MV-4-11 (cell line): ENCODE measurements around the gene CACNA2D2.

Experiments used
- DNase-seq: peaks from one replicate; lab custom pipeline; 2025; lab: John Stamatoyannopoulos, UW

Gene CACNA2D2

GRCh38 chr3:50345586-50346234 is 157.7 kb downstream of the CACNA2D2 start, which contains the start of gene ZMYND10:
Gene ZMYND10 (minus strand): TSS chr3:50345732. CDS start chr3:50345579, 153 bp downstream.
- peak; percentile 73 for DNase-seq

GRCh38 chr3:50345008-50345407 is 158.4 kb downstream of the CACNA2D2 start:
- no peak for DNase-seq

GRCh38 chr3:50342813-50343633 is 160.4 kb downstream of the CACNA2D2 start:
- DNase-seq: no peak

- no peak for DNase-seq
Measured at GRCh38 chr3:50341996-50342650, 161.3 kb downstream of the CACNA2D2 start.

- DNase-seq: no peak
Measured at GRCh38 chr3:50341537-50341936, 161.9 kb downstream of the CACNA2D2 start.

GRCh38 chr3:50340448-50341329 is 162.7 kb downstream of the CACNA2D2 start, which contains the start of gene RASSF1:
Gene RASSF1 (minus strand): TSS chr3:50340836. CDS start chr3:50340805, 31 bp downstream.
- peak; percentile 96 for DNase-seq

GRCh38 chr3:50340147-50340447 is 163.3 kb downstream of the CACNA2D2 start:
- DNase-seq: no peak

GRCh38 chr3:50339485-50340146 is 163.8 kb downstream of the CACNA2D2 start:
- no peak for DNase-seq

- DNase-seq: peak; percentile 47
Measured at GRCh38 chr3:50338965-50339364, 164.5 kb downstream of the CACNA2D2 start.

- peak; percentile 98 for DNase-seq
Measured at GRCh38 chr3:50337175-50337861, 166.1 kb downstream of the CACNA2D2 start.

GRCh38 chr3:50336452-50337174 is 166.8 kb downstream of the CACNA2D2 start:
- DNase-seq: no peak

GRCh38 chr3:50334339-50335075 is 168.9 kb downstream of the CACNA2D2 start:
- no peak for DNase-seq

- no peak for DNase-seq
Measured at GRCh38 chr3:50333744-50334328, 169.6 kb downstream of the CACNA2D2 start.

GRCh38 chr3:50331364-50331907 is 172.0 kb downstream of the CACNA2D2 start:
- DNase-seq: no peak

GRCh38 chr3:50330330-50330729 is 173.1 kb downstream of the CACNA2D2 start:
- no peak for DNase-seq

GRCh38 chr3:50327943-50328691 is 175.3 kb downstream of the CACNA2D2 start, which contains the start of gene TUSC2:
Gene TUSC2 (minus strand): TSS chr3:50328223. CDS start chr3:50328099, 124 bp downstream.
- DNase-seq: peak; percentile 95

GRCh38 chr3:50327129-50327528 is 176.3 kb downstream of the CACNA2D2 start:
- DNase-seq: no peak

- no peak for DNase-seq
Measured at GRCh38 chr3:50326182-50326541, 177.3 kb downstream of the CACNA2D2 start.
